ENCODE measurements around the gene ZNF691.
"Not testable (repeated sequence)": the region's sequence is repeated elsewhere in the genome, so short reads cannot be mapped to it uniquely, and the experiment has no call there.

Gene ZNF691

GRCh38 chr1:42861014-42861399 lies 14.6 kb downstream of the ZNF691 start:
- DNase-seq, result no peak

GRCh38 chr1:42866549-42866948 lies 20.1 kb downstream of the ZNF691 start:
- DNase-seq, result no peak

- DNase-seq, result not testable (repeated sequence)
Observed at GRCh38 chr1:42868466-42868865, 22.1 kb downstream of the ZNF691 start.

- not testable (repeated sequence) for DNase-seq
Observed at GRCh38 chr1:42869254-42869653, 22.8 kb downstream of the ZNF691 start.

- DNase-seq, result not testable (repeated sequence)
Observed at GRCh38 chr1:42869751-42870150, 23.3 kb downstream of the ZNF691 start.

- DNase-seq, result not testable (repeated sequence)
Observed at GRCh38 chr1:42873108-42873507, 26.7 kb downstream of the ZNF691 start.

- DNase-seq, result no peak
Observed at GRCh38 chr1:42873670-42874069, 27.3 kb downstream of the ZNF691 start.

GRCh38 chr1:42876009-42876408 lies 29.6 kb downstream of the ZNF691 start:
- no peak for DNase-seq

- no peak for DNase-seq
Observed at GRCh38 chr1:42877380-42877779, 31.0 kb downstream of the ZNF691 start.

GRCh38 chr1:42880384-42880783 lies 34.0 kb downstream of the ZNF691 start:
- no peak for DNase-seq

- no peak for DNase-seq
Observed at GRCh38 chr1:42886046-42886739, 39.8 kb downstream of the ZNF691 start.

- no peak for DNase-seq
Observed at GRCh38 chr1:42886800-42887199, 40.4 kb downstream of the ZNF691 start.

GRCh38 chr1:42887366-42887765 lies 41.0 kb downstream of the ZNF691 start:
- DNase-seq, result no peak

- no peak for DNase-seq
Observed at GRCh38 chr1:42888013-42888633, 41.7 kb downstream of the ZNF691 start.

- DNase-seq, result no peak
Observed at GRCh38 chr1:42889264-42889663, 42.9 kb downstream of the ZNF691 start.

- peak; percentile 80 for DNase-seq
Observed at GRCh38 chr1:42891465-42892138, 45.2 kb downstream of the ZNF691 start.

- not testable (repeated sequence) for DNase-seq
Observed at GRCh38 chr1:42899960-42900359, 53.5 kb downstream of the ZNF691 start.
